B cell (primary cell): ENCODE results near the gene ZBP1. TPM values are rescaled to one million over a fixed set of nuclear protein-coding genes. Genes with fewer than 3 reads are reported as not detected.

Experiments used
- ATAC-seq: fragments of 200-7000 bp; cut with Tn5 transposase; one replicate; pipeline ENCODE4 v1.10.0; 2021; ENCODE audit warnings: low read depth, mild to moderate bottlenecking, moderate number of reproducible peaks, moderate library complexity
- CTCF ChIA-PET: fragments of 350-600 bp; sonication (Branson Sonifier 250); formaldehyde crosslinking; loops from one replicate; lab custom pipeline; 2021; ENCODE audit warnings: antibody characterized with exemption, inconsistent platforms; lab: Charles Lee
- POLR2A ChIA-PET: fragments of 350-600 bp; sonication (Branson Sonifier 250); formaldehyde crosslinking; loops from one replicate; lab custom pipeline; 2021; ENCODE audit warnings: antibody characterized with exemption; lab: Charles Lee
- DNase-seq: peaks from one replicate; pipeline ENCODE4 v3.0.0; 2013
- H2AFZ ChIP-seq: 2 replicates; pipeline ENCODE4 v1.6.1; 2012; ENCODE audit warnings: mild to moderate bottlenecking, low read depth, low read length; ENCODE audit not compliant: insufficient read depth, poor library complexity, severe bottlenecking
- H3K27ac ChIP-seq, 2 donors: 1 replicate in 1 of 2; 2 replicates in 1 of 2; pipeline ENCODE4 v1.5.1; 2012 to 2013; ENCODE audit warnings: low read length in 2 of 2, mild to moderate bottlenecking in 2 of 2, moderate library complexity in 1 of 2
- H3K27me3 ChIP-seq, 4 experiments: fragments of 200-600 bp in 1 of 4; sonication (generic) in 1 of 4; replicated peaks in 1 of 4; 1 replicate in 2 of 4; 2 replicates in 2 of 4; pipeline versions ENCODE4 v1.6.1 to v1.7.0; 2013 to 2016; ENCODE audit warnings: low read length in 3 of 4, mild to moderate bottlenecking in 2 of 4, mixed read lengths in 1 of 4, moderate library complexity in 1 of 4; ENCODE audit not compliant: insufficient read depth in 4 of 4, control insufficient read depth in 3 of 4; ENCODE audit errors: control extremely low read depth in 1 of 4
- H3K36me3 ChIP-seq, 2 experiments: replicated peaks in 1 of 2; 1 replicate in 1 of 2; 2 replicates in 1 of 2; pipeline versions ENCODE4 v1.6.1 to v1.7.1; 2013; ENCODE audit warnings: low read length in 1 of 2; ENCODE audit not compliant: insufficient read depth in 2 of 2, control insufficient read depth in 1 of 2; ENCODE audit errors: control extremely low read depth in 1 of 2, extremely low read depth in 1 of 2
- H3K4me1 ChIP-seq, 2 donors: fragments of 200-600 bp in 1 of 2; sonication (generic) in 1 of 2; 1 replicate in 1 of 2; 2 replicates in 1 of 2; pipeline versions ENCODE4 v1.5.1 to v1.6.1; 2013 to 2017; ENCODE audit warnings: low read length in 2 of 2; ENCODE audit not compliant: control insufficient read depth in 2 of 2, insufficient read depth in 2 of 2
- H3K4me2 ChIP-seq: replicated peaks from 2 replicates; pipeline ENCODE3; 2012; ENCODE audit warnings: mild to moderate bottlenecking, low read depth, low read length; ENCODE audit not compliant: poor library complexity, severe bottlenecking
- H3K4me3 ChIP-seq, 5 experiments: fragments of 200-600 bp in 1 of 5; sonication (generic) in 1 of 5; 1 replicate in 3 of 5; 2 replicates in 2 of 5; pipeline versions ENCODE4 v1.5.1 to v1.7.0; 2011 to 2016; ENCODE audit warnings: low read length in 4 of 5, mild to moderate bottlenecking in 4 of 5, low read depth in 2 of 5, control low read depth in 1 of 5, moderate library complexity in 1 of 5; ENCODE audit not compliant: insufficient read depth in 1 of 5; ENCODE audit errors: control extremely low read depth in 1 of 5, extremely low read depth in 1 of 5
- H3K79me2 ChIP-seq: fragments of 200-600 bp; sonication (generic); one replicate; pipeline ENCODE4 v1.6.0; 2016; ENCODE audit warnings: low read length; ENCODE audit not compliant: control insufficient read depth, insufficient read depth
- H3K9ac ChIP-seq: fragments of 200-600 bp; sonication (generic); 2 replicates; pipeline ENCODE4 v1.6.1; 2017; ENCODE audit warnings: mild to moderate bottlenecking, low read length, moderate library complexity
- H3K9me3 ChIP-seq, 3 donors: one replicate each; pipeline versions ENCODE4 v1.6.1 to v1.7.1; 2013; ENCODE audit warnings: low read length in 2 of 3; ENCODE audit not compliant: control insufficient read depth in 2 of 3, insufficient read depth in 1 of 3; ENCODE audit errors: control extremely low read depth in 1 of 3
- H4K20me1 ChIP-seq: 2 replicates; pipeline ENCODE4 v1.6.0; 2012; ENCODE audit warnings: mild to moderate bottlenecking, low read length; ENCODE audit not compliant: insufficient read depth, control insufficient read depth, poor library complexity, severe bottlenecking
- H3K27ac Mint-ChIP-seq: one replicate; pipeline ENCODE4 v1.8.0; 2021; ENCODE audit warnings: mixed read lengths
- H3K27me3 Mint-ChIP-seq: one replicate; pipeline ENCODE4 v1.8.0; 2021; ENCODE audit warnings: mixed read lengths
- H3K4me1 Mint-ChIP-seq: one replicate; pipeline ENCODE4 v1.8.0; 2021; ENCODE audit warnings: mixed read lengths
- H3K4me3 Mint-ChIP-seq: one replicate; pipeline ENCODE4 v1.8.0; 2021; ENCODE audit warnings: mixed read lengths
- H3K9me3 Mint-ChIP-seq: one replicate; pipeline ENCODE4 v1.8.0; 2022; ENCODE audit warnings: mixed read lengths; ENCODE audit not compliant: insufficient read depth
- EZH2 ChIP-seq: IDR thresholded peaks from 2 replicates; pipeline ENCODE4 v1.6.1; 2012; ENCODE audit warnings: borderline replicate concordance, low read depth, mild to moderate bottlenecking, moderate library complexity, low read length; ENCODE audit not compliant: insufficient read depth, poor library complexity, severe bottlenecking
- WGBS: methylation state at CpG from one replicate; pipeline ENCODE4 v1.1.5; 2013; ENCODE audit warnings: missing lambda C conversion rate; ENCODE audit not compliant: insufficient coverage; 5-methylcytosine and 5-hydroxymethylcytosine counted together
- intact Hi-C: fragments of 100-400 bp; cut with micrococcal nuclease; formaldehyde crosslinking; loops from one replicate; pipeline ENCODE4 v1.10.0; 2022
- polyA plus RNA-seq: library from polyadenylated mRNA; depleted of rRNA; stranded (reverse); fragments of >200 nt; gene quantifications from 2 replicates; pipeline ENCODE4 v1.2.3, GENCODE V29; 2012
- total RNA-seq, 2 donors: library from RNA; stranded (reverse); fragments of 120-200 nt in 1 of 2; gene quantifications; 1 replicate in 1 of 2; 2 replicates in 1 of 2; pipeline versions ENCODE4 v1.2.3 to v1.2.4, GENCODE V29; 2013 to 2022
- TF ChIP-seq, protein P1 (sequence below): fragments of 200-600 bp; IDR thresholded peaks from one replicate; pipeline ENCODE4 v1.8.0; 2022; ENCODE audit warnings: antibody characterized with exemption, mild to moderate bottlenecking

Gene ZBP1
- total and polyA plus RNA-seq, 2 donors (not counting 1 experiment from before 2014, with no cell fraction given) = 29.9 to 69.2 TPM

DNA sequence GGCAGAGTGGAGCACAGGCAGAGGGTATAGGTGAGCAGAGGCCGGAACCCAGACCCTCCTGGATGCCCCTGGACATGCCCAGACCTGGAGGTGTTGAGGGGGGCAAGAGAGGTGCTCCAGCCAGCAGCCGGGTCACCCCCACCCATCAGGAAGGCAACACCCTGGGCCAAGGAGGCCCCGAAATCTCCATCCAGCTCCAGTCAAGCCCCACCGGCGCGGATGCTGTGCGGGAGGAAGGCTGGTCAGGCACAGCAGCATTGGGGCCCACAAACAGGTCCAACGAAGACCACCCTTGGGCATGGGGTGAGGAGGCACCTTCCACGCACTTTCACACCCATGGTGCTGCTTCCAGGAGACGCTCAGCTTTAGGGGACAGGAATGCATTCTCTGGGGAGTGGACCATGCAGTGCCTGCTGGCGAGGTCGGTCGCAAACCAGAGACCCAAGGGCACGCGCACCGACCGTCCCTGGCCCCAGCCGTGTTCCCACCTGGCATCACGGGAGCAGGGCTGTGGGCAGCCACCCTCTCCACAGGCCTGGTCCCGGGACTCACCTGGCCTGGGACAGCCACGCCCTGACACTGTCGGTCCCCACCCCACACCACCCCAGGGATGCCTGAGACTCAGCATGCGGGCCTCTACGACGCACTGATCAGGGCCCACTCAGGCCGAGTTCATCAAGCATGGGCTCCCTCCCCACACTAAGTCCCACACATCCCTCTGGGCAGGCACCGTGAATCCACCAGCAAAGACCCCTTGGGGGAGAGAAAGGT, 43.6 kb upstream of the ZBP1 start:
- no peak overlapping the region for H2AFZ ChIP-seq
- TF ChIP-seq EZH2 = no peak
- TF ChIP-seq, protein P1, sequence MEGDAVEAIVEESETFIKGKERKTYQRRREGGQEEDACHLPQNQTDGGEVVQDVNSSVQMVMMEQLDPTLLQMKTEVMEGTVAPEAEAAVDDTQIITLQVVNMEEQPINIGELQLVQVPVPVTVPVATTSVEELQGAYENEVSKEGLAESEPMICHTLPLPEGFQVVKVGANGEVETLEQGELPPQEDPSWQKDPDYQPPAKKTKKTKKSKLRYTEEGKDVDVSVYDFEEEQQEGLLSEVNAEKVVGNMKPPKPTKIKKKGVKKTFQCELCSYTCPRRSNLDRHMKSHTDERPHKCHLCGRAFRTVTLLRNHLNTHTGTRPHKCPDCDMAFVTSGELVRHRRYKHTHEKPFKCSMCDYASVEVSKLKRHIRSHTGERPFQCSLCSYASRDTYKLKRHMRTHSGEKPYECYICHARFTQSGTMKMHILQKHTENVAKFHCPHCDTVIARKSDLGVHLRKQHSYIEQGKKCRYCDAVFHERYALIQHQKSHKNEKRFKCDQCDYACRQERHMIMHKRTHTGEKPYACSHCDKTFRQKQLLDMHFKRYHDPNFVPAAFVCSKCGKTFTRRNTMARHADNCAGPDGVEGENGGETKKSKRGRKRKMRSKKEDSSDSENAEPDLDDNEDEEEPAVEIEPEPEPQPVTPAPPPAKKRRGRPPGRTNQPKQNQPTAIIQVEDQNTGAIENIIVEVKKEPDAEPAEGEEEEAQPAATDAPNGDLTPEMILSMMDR = no peak
- H3K4me2 ChIP-seq = no peak overlapping the region
- H3K4me1 Mint-ChIP-seq = peaks cover 51% of the 10 kb centered on the region
- H3K27ac ChIP-seq = no peak overlapping the region
- H4K20me1 ChIP-seq = peaks cover 100% of the 10 kb centered on the region
- ATAC-seq = no peak
- intact Hi-C loops = no loop called here
- H3K27me3 ChIP-seq = no peaks in the 10 kb centered on the region
- CTCF ChIA-PET = no interaction called here
- H3K9ac ChIP-seq = no peak overlapping the region
- no peak overlapping the region for H3K27ac Mint-ChIP-seq
- no peak for DNase-seq
- H3K4me3 Mint-ChIP-seq = no peak overlapping the region
- POLR2A ChIA-PET = no interaction called here
- 95% methylated on average over 24 of the region's 27 CpGs for WGBS
- no peak overlapping the region for H3K4me3 ChIP-seq
- H3K27me3 Mint-ChIP-seq = no peaks in the 10 kb centered on the region
- no peaks in the 10 kb centered on the region for H3K9me3 Mint-ChIP-seq
- peaks cover under 1 to 20% of the 10 kb centered on the region in 2 experiments for H3K36me3 ChIP-seq
- peaks cover 0 to 13% of the 10 kb centered on the region in 2 donors for H3K4me1 ChIP-seq
- no peaks in the 10 kb centered on the region for H3K9me3 ChIP-seq
- peaks cover 90% of the 10 kb centered on the region for H3K79me2 ChIP-seq

DNA sequence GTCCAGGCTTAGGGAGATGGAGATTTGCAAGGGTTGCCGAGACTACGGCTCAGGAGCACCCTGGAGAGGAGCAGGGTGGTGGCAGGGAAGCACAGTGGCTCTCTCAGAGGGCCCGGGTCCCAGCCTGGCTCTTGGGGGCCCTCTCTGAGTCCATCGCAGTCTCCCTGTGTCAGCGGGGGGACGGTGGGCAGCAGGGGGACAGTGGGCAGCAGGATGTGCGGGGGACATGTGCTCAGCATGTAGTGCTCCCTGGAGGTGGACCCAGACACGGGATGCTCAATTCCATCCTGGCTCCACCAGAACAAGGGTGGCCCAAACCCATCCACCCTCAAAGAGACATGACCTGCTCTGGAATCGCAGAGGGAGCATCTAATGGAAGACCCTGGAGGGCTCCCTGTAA, 43.0 kb upstream of the ZBP1 start:
- no peaks in the 10 kb centered on the region for H3K27me3 Mint-ChIP-seq
- peaks cover 0 to 11% of the 10 kb centered on the region in 2 donors for H3K4me1 ChIP-seq
- no peaks in the 10 kb centered on the region for H3K9me3 Mint-ChIP-seq
- H3K79me2 ChIP-seq = peaks cover 83% of the 10 kb centered on the region
- intact Hi-C loops = no loop called here
- H3K4me3 ChIP-seq = no peak overlapping the region
- no peaks in the 10 kb centered on the region for H3K9me3 ChIP-seq
- no peak overlapping the region for H2AFZ ChIP-seq
- DNase-seq (no peak), ATAC-seq (no peak)
- H3K4me1 Mint-ChIP-seq = peaks cover 50% of the 10 kb centered on the region
- no peak overlapping the region for H3K4me3 Mint-ChIP-seq
- WGBS = 97% methylated on average over 6 of the region's 9 CpGs
- peaks cover 3 to 25% of the 10 kb centered on the region in 2 experiments for H3K36me3 ChIP-seq
- no peak overlapping the region for H3K27ac ChIP-seq
- H4K20me1 ChIP-seq = peaks cover 100% of the 10 kb centered on the region
- no peak overlapping the region for H3K4me2 ChIP-seq
- no peak for TF ChIP-seq EZH2
- H3K9ac ChIP-seq = no peak overlapping the region
- ChIA-PET POLR2A (no interaction called here), CTCF (no interaction called here)
- H3K27ac Mint-ChIP-seq = no peak overlapping the region
- no peaks in the 10 kb centered on the region for H3K27me3 ChIP-seq
